Measurements from ENCODE around the gene S100A8.
A peak's percentile ranks its signal among the peaks of the same experiment; 100 is the strongest.

S100A8 gene

GRCh38 chr1:153345187-153346076 is 45.4 kb downstream of the S100A8 start:
- DNase-seq = peak; percentile 54

- DNase-seq = no peak
These were observed 46.2 kb downstream of the S100A8 start for GRCh38 chr1:153344718-153345025.

- DNase-seq = no peak
These were observed 46.8 kb downstream of the S100A8 start for GRCh38 chr1:153343811-153344717.

DNA sequence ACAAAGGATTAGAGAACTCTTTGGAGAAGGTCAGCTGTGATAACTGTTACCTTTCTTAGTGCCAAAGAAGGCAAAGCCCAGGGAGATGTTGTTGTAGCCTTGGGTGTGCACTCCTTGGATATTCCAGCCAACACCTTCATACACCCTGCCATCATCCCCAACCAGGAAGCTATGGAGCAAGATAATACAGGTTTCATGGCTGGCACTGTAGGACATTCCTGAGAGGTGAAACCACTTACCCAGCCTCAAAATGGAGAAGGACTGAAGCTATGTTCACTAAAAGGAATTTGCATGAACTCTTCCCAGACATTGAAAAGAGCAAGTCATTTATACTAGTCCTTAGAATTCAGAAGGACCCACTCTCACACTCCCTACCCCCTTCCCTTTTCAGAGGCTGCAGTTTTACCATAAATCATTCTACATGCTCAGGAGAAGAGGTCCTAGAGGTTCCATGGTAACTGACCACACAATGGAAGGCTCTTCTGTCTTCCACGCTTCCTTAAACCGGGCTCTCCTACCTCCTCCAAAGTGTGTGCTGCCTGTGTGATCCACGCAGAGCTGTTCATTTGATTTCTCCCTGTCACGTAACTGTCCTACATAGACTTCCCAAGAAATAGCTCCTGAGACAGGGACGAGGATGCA is 47.7 kb downstream of the S100A8 start:
- DNase-seq = no peak

DNA sequence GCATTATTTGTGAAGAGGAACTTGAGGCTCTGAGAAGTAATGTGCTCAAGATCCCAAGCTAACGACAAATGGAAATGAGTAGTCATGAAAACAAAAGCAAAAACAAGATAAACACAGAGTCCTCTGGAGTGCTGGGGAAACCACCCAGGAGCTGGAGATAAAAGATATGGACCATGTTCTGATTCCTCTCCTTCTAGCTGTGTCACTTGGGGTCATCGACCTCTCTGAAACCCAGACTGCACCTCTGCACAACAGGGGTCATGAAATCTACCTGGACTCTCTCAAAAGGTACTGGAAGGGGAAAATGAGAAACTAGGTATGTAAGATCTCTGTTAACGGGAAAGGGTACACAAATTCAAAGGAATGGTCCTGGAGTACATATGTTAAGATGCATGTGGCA is 48.7 kb downstream of the S100A8 start:
- no peak for DNase-seq

GRCh38 chr1:153341431-153341934 is 49.4 kb downstream of the S100A8 start:
- no peak for DNase-seq

GRCh38 chr1:153340356-153340755 is 50.5 kb downstream of the S100A8 start:
- no peak for DNase-seq

Data from NCI-H1092 (cell line).